Measurements from ENCODE around the gene HCK.

Gene HCK

DNA sequence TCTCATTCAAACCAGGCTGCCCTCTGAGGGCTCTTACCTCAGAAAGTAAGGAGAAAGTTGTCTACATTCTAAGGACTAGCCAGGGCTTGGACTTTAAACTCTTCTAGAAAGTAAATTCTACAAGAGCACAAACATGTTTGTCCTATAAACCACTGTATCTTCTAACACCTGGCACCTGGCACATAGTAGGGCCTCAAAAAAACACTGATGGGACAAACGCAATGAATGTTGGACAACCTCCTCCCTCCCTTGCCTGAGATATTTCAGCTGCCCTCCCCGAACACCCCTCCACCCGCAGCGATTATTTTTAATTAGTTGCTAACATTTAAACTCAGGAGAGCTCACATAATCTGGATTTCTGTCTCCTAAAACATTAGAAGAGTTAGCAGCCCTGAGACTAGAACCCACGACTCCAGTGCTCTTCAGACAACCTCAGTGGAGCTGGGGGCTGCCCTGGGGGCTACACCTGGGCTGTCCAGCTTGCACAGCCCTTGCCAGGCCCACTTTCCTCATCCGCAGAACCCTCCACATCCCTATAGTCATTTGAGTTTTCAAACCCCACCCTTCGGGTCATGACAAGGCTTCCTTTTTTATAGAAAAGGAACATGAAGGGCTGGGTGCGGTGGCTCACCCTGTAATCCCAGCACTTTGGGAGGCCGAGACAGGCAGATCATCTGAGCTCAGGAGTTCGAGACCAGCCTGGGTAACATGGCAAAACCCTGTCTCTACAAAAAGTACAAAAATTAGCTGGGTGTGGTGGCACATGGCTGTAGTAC lies 4.9 kb downstream of the HCK start:
- Mint-ChIP-seq H3K9me3 (no peaks in the 10 kb centered on the region), H3K4me1 (ENCODE audit: low read depth in 2 of 2) (peaks cover 3 to 5% of the 10 kb centered on the region in 2 donors), H3K27me3 (peaks cover 55 to 84% of the 10 kb centered on the region in 2 donors), H3K4me3 (no peak overlapping the region), H3K36me3 (ENCODE audit: insufficient read depth) (no peaks in the 10 kb centered on the region), H3K27ac (no peak overlapping the region)
- DNase-seq, result no peak
- ATAC-seq (replicated peaks), result no peak

GRCh38 chr20:32057656-32058184 lies 5.7 kb downstream of the HCK start:
- H3K27me3 Mint-ChIP-seq, result peaks cover 56 to 84% of the 10 kb centered on the region in 2 donors
- ATAC-seq (replicated peaks) (no peak), DNase-seq (no peak)
- H3K4me3 Mint-ChIP-seq, result no peak overlapping the region
- no peak overlapping the region for H3K27ac Mint-ChIP-seq
- no peaks in the 10 kb centered on the region for H3K36me3 Mint-ChIP-seq (ENCODE audit: insufficient read depth)
- no peaks in the 10 kb centered on the region for H3K9me3 Mint-ChIP-seq
- H3K4me1 Mint-ChIP-seq (ENCODE audit: low read depth in 2 of 2), result peaks cover 0 to 3% of the 10 kb centered on the region in 2 donors

GRCh38 chr20:32059189-32059588 lies 7.1 kb downstream of the HCK start:
- DNase-seq (no peak), ATAC-seq (replicated peaks) (no peak)
- H3K9me3 Mint-ChIP-seq, result no peaks in the 10 kb centered on the region
- no peak overlapping the region for H3K4me3 Mint-ChIP-seq
- H3K4me1 Mint-ChIP-seq (ENCODE audit: low read depth in 2 of 2), result no peaks in the 10 kb centered on the region
- H3K36me3 Mint-ChIP-seq (ENCODE audit: insufficient read depth), result no peaks in the 10 kb centered on the region
- peaks cover 44 to 81% of the 10 kb centered on the region in 2 donors for H3K27me3 Mint-ChIP-seq
- H3K27ac Mint-ChIP-seq, result no peak overlapping the region

GRCh38 chr20:32062776-32063170 lies 10.7 kb downstream of the HCK start:
- peak; percentile 43 for ATAC-seq (replicated peaks)
- no peaks in the 10 kb centered on the region for H3K9me3 Mint-ChIP-seq
- H3K36me3 Mint-ChIP-seq (ENCODE audit: insufficient read depth), result no peaks in the 10 kb centered on the region
- no peak overlapping the region for H3K27ac Mint-ChIP-seq
- DNase-seq, result no peak
- peaks cover 50 to 89% of the 10 kb centered on the region in 2 donors for H3K27me3 Mint-ChIP-seq
- H3K4me3 Mint-ChIP-seq, result no peak overlapping the region
- no peaks in the 10 kb centered on the region for H3K4me1 Mint-ChIP-seq (ENCODE audit: low read depth in 2 of 2)

- no peaks in the 10 kb centered on the region for H3K36me3 Mint-ChIP-seq (ENCODE audit: insufficient read depth)
- no peak overlapping the region for H3K4me3 Mint-ChIP-seq
- H3K4me1 Mint-ChIP-seq (ENCODE audit: low read depth in 2 of 2), result no peaks in the 10 kb centered on the region
- H3K27me3 Mint-ChIP-seq, result peaks cover 45 to 80% of the 10 kb centered on the region in 2 donors
- H3K27ac Mint-ChIP-seq, result no peak overlapping the region
- H3K9me3 Mint-ChIP-seq, result no peaks in the 10 kb centered on the region
- no peak for DNase-seq
- ATAC-seq (replicated peaks), result no peak
Observed at GRCh38 chr20:32063695-32064094, 11.7 kb downstream of the HCK start.

DNA sequence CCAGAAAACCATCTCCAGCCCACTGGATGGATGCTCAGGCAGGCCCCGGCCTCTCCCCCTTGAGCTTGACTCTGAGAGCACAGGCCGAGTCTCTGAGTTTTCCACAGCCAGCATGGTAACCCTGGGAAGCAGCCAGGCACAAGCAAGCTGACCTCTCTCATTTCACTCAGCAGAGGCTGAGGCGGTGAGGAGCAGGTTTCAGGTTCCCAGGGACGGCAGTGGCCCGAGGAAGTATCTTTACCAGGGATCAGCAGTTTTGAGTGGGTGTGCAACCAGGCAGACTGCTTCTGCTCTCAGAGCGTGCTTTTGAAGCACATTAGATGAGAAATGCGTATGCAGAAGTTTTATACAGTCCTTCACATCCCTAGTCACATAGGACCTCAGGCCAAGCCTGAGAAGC lies 12.6 kb downstream of the HCK start:
- no peaks in the 10 kb centered on the region for H3K4me1 Mint-ChIP-seq (ENCODE audit: low read depth in 2 of 2)
- H3K9me3 Mint-ChIP-seq, result no peaks in the 10 kb centered on the region
- ATAC-seq (replicated peaks), result no peak
- no peak overlapping the region for H3K4me3 Mint-ChIP-seq
- no peak for DNase-seq
- no peak overlapping the region for H3K27ac Mint-ChIP-seq
- no peaks in the 10 kb centered on the region for H3K36me3 Mint-ChIP-seq (ENCODE audit: insufficient read depth)
- peaks cover 36 to 71% of the 10 kb centered on the region in 2 donors for H3K27me3 Mint-ChIP-seq

DNA sequence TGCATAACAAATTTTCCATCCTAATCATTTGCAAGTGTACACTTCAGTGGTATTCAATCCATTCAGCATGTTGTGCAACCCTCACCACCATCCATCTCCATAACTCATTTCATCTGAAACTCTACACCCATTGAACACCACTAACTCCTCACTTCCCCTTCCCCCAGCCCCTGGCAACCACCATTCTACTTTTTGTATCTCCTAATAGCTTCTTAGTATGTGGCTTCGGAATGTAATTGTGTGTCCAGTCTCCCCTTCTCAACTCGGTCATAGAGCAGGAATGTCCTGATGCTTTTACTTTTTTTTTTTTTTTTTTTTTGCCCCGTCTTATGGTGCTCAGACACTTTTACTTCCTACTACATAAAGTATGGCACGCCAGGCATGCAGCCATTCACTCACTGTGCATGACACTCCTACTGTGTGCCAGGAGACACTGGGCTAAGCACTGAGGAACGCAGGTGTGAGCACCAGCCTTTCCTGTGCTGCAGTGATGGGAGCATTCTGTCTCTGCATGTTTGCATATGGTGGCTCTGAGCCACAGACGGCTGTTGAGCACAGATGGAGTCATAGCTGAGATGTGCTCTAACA lies 15.3 kb downstream of the HCK start:
- H3K27me3 Mint-ChIP-seq, result peaks cover 27 to 71% of the 10 kb centered on the region in 2 donors
- no peaks in the 10 kb centered on the region for H3K9me3 Mint-ChIP-seq
- no peaks in the 10 kb centered on the region for H3K36me3 Mint-ChIP-seq (ENCODE audit: insufficient read depth)
- no peaks in the 10 kb centered on the region for H3K4me1 Mint-ChIP-seq (ENCODE audit: low read depth in 2 of 2)
- no peak overlapping the region for H3K27ac Mint-ChIP-seq
- ATAC-seq (replicated peaks) (no peak), DNase-seq (no peak)
- H3K4me3 Mint-ChIP-seq, result no peak overlapping the region

DNA sequence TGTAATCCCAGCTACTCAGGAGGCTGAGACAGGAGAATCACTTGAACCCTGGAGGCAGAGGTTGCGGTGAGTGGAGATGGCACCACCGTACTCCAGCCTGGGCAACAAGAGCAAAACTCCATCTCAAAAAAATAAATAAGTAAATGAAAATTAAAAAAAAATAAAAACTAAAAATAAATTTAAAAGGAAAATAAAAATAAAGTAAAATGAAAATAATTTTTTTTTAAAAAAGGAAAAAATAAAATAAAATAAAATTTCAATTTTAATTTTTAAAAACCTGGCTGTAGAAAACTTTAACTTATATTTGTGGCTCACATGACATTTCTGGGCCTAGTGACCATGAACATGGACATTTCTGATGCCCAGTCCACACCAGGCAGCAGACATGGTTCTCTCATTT lies 16.1 kb downstream of the HCK start:
- DNase-seq (no peak), ATAC-seq (replicated peaks) (no peak)
- Mint-ChIP-seq H3K4me3 (no peak overlapping the region), H3K36me3 (ENCODE audit: insufficient read depth) (no peaks in the 10 kb centered on the region), H3K27ac (no peak overlapping the region), H3K9me3 (no peaks in the 10 kb centered on the region), H3K27me3 (peaks cover 23 to 67% of the 10 kb centered on the region in 2 donors), H3K4me1 (ENCODE audit: low read depth in 2 of 2) (no peaks in the 10 kb centered on the region)

GRCh38 chr20:32069711-32070110 lies 17.7 kb downstream of the HCK start:
- Mint-ChIP-seq H3K4me3 (no peak overlapping the region), H3K27me3 (peaks cover 24 to 64% of the 10 kb centered on the region in 2 donors), H3K36me3 (ENCODE audit: insufficient read depth) (no peaks in the 10 kb centered on the region), H3K9me3 (no peaks in the 10 kb centered on the region), H3K4me1 (ENCODE audit: low read depth in 2 of 2) (no peaks in the 10 kb centered on the region), H3K27ac (no peak overlapping the region)
- ATAC-seq (replicated peaks), result no peak
- DNase-seq, result no peak

DNA sequence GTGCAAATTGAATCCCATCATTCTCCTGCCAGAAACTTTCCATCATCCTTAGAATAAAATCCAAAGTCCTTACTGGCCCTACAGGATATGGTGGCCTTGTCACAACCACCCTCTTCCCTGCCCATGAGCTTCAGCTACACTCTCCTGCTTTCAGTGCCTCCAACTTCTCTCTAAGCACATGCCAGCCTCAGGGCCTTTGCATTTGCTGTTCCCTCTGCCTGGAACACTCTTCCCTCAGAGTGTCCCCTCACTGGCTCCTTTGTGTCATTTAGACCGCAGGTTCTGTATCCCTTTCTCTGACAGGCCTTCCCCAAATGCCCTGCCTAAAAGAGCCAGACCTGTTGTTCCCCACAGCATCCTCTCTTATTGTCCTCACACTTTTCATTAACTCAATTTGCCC lies 18.2 kb downstream of the HCK start:
- Mint-ChIP-seq H3K27ac (no peak overlapping the region), H3K27me3 (peaks cover 29 to 68% of the 10 kb centered on the region in 2 donors), H3K4me3 (no peak overlapping the region), H3K9me3 (no peaks in the 10 kb centered on the region), H3K4me1 (ENCODE audit: low read depth in 2 of 2) (no peaks in the 10 kb centered on the region), H3K36me3 (ENCODE audit: insufficient read depth) (no peaks in the 10 kb centered on the region)
- ATAC-seq (replicated peaks) (no peak), DNase-seq (no peak)

GRCh38 chr20:32070690-32071213 lies 18.7 kb downstream of the HCK start:
- DNase-seq, result no peak
- H3K9me3 Mint-ChIP-seq, result no peaks in the 10 kb centered on the region
- H3K4me1 Mint-ChIP-seq (ENCODE audit: low read depth in 2 of 2), result no peaks in the 10 kb centered on the region
- H3K27me3 Mint-ChIP-seq, result peaks cover 34 to 70% of the 10 kb centered on the region in 2 donors
- H3K4me3 Mint-ChIP-seq, result no peak overlapping the region
- ATAC-seq (replicated peaks), result no peak
- no peak overlapping the region for H3K27ac Mint-ChIP-seq
- H3K36me3 Mint-ChIP-seq (ENCODE audit: insufficient read depth), result no peaks in the 10 kb centered on the region

GRCh38 chr20:32071395-32072167 lies 19.5 kb downstream of the HCK start:
- Mint-ChIP-seq H3K4me3 (no peak overlapping the region), H3K27me3 (peaks cover 34 to 70% of the 10 kb centered on the region in 2 donors), H3K9me3 (no peaks in the 10 kb centered on the region), H3K4me1 (ENCODE audit: low read depth in 2 of 2) (no peaks in the 10 kb centered on the region), H3K27ac (no peak overlapping the region), H3K36me3 (ENCODE audit: insufficient read depth) (no peaks in the 10 kb centered on the region)
- DNase-seq (no peak), ATAC-seq (replicated peaks) (no peak)

GRCh38 chr20:32072168-32072750 lies 20.2 kb downstream of the HCK start:
- H3K9me3 Mint-ChIP-seq, result no peaks in the 10 kb centered on the region
- H3K27ac Mint-ChIP-seq, result no peak overlapping the region
- H3K4me3 Mint-ChIP-seq, result no peak overlapping the region
- H3K36me3 Mint-ChIP-seq (ENCODE audit: insufficient read depth), result no peaks in the 10 kb centered on the region
- ATAC-seq (replicated peaks), result no peak
- no peak for DNase-seq
- H3K4me1 Mint-ChIP-seq (ENCODE audit: low read depth in 2 of 2), result no peaks in the 10 kb centered on the region
- peaks cover 30 to 70% of the 10 kb centered on the region in 2 donors for H3K27me3 Mint-ChIP-seq
